AG04450 (cell line): ENCODE measurements around the gene ADAM8. TPM values are rescaled to one million over a fixed set of nuclear protein-coding genes. Genes with fewer than 3 reads are reported as not detected.

Experiments used
- CTCF ChIA-PET: fragments of 300-600, 350-600 bp; formaldehyde crosslinking; extraction: SDS; loops from one replicate; lab custom pipeline; 2022; ENCODE audit warnings: antibody characterized with exemption, inconsistent platforms; lab: Charles Lee
- POLR2A ChIA-PET: fragments of 350-600 bp; formaldehyde crosslinking; extraction: SDS; loops from one replicate; lab custom pipeline; 2021; ENCODE audit warnings: antibody characterized with exemption, inconsistent platforms; lab: Yijun Ruan, JAX
- DNase-seq: peaks from one replicate; pipeline ENCODE4 v3.0.0-alpha.2; 2011; ENCODE audit warnings: low read depth, low spot score
- H3K27ac ChIP-seq: one replicate; pipeline ENCODE4 v1.5.1; 2012; ENCODE audit warnings: low read depth, low read length, control low read depth
- H3K27me3 ChIP-seq: one replicate; pipeline ENCODE4 v1.6.0; 2012; ENCODE audit warnings: low read length; ENCODE audit not compliant: control insufficient read depth, insufficient read depth
- H3K4me3 ChIP-seq: 2 replicates; pipeline ENCODE4 v1.5.1; 2011; ENCODE audit warnings: mild to moderate bottlenecking, low read depth, low read length, control low read depth
- H3K9me3 ChIP-seq: 2 replicates; pipeline ENCODE4 v1.5.1; 2012; ENCODE audit warnings: low read length; ENCODE audit not compliant: control insufficient read depth, insufficient read depth
- CTCF ChIP-seq: IDR thresholded peaks from 2 replicates; pipeline ENCODE4 v1.5.1; 2011; ENCODE audit warnings: low read depth, low read length, control low read depth, inconsistent platforms
- polyA plus RNA-seq: library from polyadenylated mRNA; depleted of rRNA; stranded (reverse); fragments of >200 nt; gene quantifications from 2 replicates; pipeline ENCODE4 v1.2.3, GENCODE V29; 2011

Gene ADAM8
- polyA plus RNA-seq, 1 experiment: 0.25 TPM

- CTCF ChIA-PET: interaction anchor here (0.6 to 1.7 kb wide), 2 partner anchors 10 to 52 kb away, joined by 5 to 6 read pairs; no protein-coding TSS in a partner anchor
Observed at GRCh38 chr10:133277277-133277992, 767 bp upstream of the ADAM8 start.

GRCh38 chr10:133276100-133276434, 601 bp downstream of the ADAM8 start:
- ChIA-PET CTCF (no interaction called here), POLR2A (no interaction called here)
- DNase-seq: no peak
- Histone ChIP-seq H3K4me3 (no peak overlapping the region), H3K27ac (no peak overlapping the region), H3K9me3 (no peaks in the 10 kb centered on the region; the same call in 1 of the 2 replicates), H3K27me3 (peaks cover 14% of the 10 kb centered on the region)
- TF ChIP-seq CTCF: no peak

More at GRCh38 chr10:133277277-133277992, 767 bp upstream of the ADAM8 start:
- TF ChIP-seq CTCF: no peak
- DNase-seq: no peak
- Histone ChIP-seq H3K4me3 (no peak overlapping the region), H3K9me3 (no peaks in the 10 kb centered on the region; the same call in 1 of the 2 replicates), H3K27me3 (peaks cover 14% of the 10 kb centered on the region), H3K27ac (no peak overlapping the region)
- POLR2A ChIA-PET: interaction anchor here (1.1 kb wide), 1 partner anchor 102 kb away, joined by 3 read pairs; the partner anchor contains the start of gene PAOX

GRCh38 chr10:133275684-133276092, 980 bp downstream of the ADAM8 start:
- Histone ChIP-seq H3K27ac (no peak overlapping the region), H3K4me3 (no peak overlapping the region), H3K27me3 (peaks cover 14% of the 10 kb centered on the region), H3K9me3 (no peaks in the 10 kb centered on the region; the same call in 1 of the 2 replicates)
- no peak for TF ChIP-seq CTCF
- no peak for DNase-seq
- ChIA-PET POLR2A (no interaction called here), CTCF (interaction anchor here (0.5 kb wide), 1 partner anchor 31 kb away, joined by 3 read pairs; no protein-coding TSS in a partner anchor)

- peaks cover 14% of the 10 kb centered on the region for H3K27me3 ChIP-seq
- DNase-seq: no peak
- no peak overlapping the region for H3K27ac ChIP-seq
- no peak overlapping the region for H3K4me3 ChIP-seq
- no peaks in the 10 kb centered on the region; the same call in 1 of the 2 replicates for H3K9me3 ChIP-seq
- CTCF ChIA-PET: interaction anchor here (0.5 to 1.1 kb wide), 2 partner anchors 31 to 54 kb away, joined by 3 read pairs; no protein-coding TSS in a partner anchor
- TF ChIP-seq CTCF: no peak
- POLR2A ChIA-PET: no interaction called here
Observed at GRCh38 chr10:133274751-133275683, 1.7 kb downstream of the ADAM8 start.
